ENCODE results near the gene SLC29A3.
A peak's percentile ranks its signal among the peaks of the same experiment; 100 is the strongest.

Gene SLC29A3

GRCh38 chr10:71368176-71368575 is 49.1 kb downstream of the SLC29A3 start:
- no peak for DNase-seq (ENCODE audit: low read depth in 2 of 3, low spot score in 1 of 3)

GRCh38 chr10:71368643-71369042 is 49.6 kb downstream of the SLC29A3 start:
- DNase-seq (ENCODE audit: low read depth in 2 of 3, low spot score in 1 of 3) = no peak

GRCh38 chr10:71369602-71370001 is 50.5 kb downstream of the SLC29A3 start:
- DNase-seq (ENCODE audit: low read depth in 2 of 3, low spot score in 1 of 3) = no peak

- no peak for DNase-seq (ENCODE audit: low read depth in 2 of 3, low spot score in 1 of 3)
Measured at GRCh38 chr10:71370031-71370430, 51.0 kb downstream of the SLC29A3 start.

GRCh38 chr10:71371750-71372166 is 52.7 kb downstream of the SLC29A3 start:
- no peak for DNase-seq (ENCODE audit: low read depth in 2 of 3, low spot score in 1 of 3)

- no peak for DNase-seq (ENCODE audit: low read depth in 2 of 3, low spot score in 1 of 3)
Measured at GRCh38 chr10:71372882-71373495, 53.9 kb downstream of the SLC29A3 start.

GRCh38 chr10:71374481-71375233 is 55.6 kb downstream of the SLC29A3 start:
- no peak for DNase-seq (ENCODE audit: low read depth in 2 of 3, low spot score in 1 of 3)

- DNase-seq (ENCODE audit: low read depth in 2 of 3, low spot score in 1 of 3) = no peak
Measured at GRCh38 chr10:71375952-71376351, 56.9 kb downstream of the SLC29A3 start.

GRCh38 chr10:71378336-71379117 is 59.5 kb downstream of the SLC29A3 start:
- no peak for DNase-seq (ENCODE audit: low read depth in 2 of 3, low spot score in 1 of 3)

- DNase-seq (ENCODE audit: low read depth in 2 of 3, low spot score in 1 of 3) = no peak
Measured at GRCh38 chr10:71379118-71379766, 60.2 kb downstream of the SLC29A3 start.

- no peak for DNase-seq (ENCODE audit: low read depth in 2 of 3, low spot score in 1 of 3)
Measured at GRCh38 chr10:71380841-71381240, 61.8 kb downstream of the SLC29A3 start.

GRCh38 chr10:71381611-71382010 is 62.6 kb downstream of the SLC29A3 start:
- no peak for DNase-seq (ENCODE audit: low read depth in 2 of 3, low spot score in 1 of 3)

- no peak for DNase-seq (ENCODE audit: low read depth in 2 of 3, low spot score in 1 of 3)
Measured at GRCh38 chr10:71382028-71382427, 63.0 kb downstream of the SLC29A3 start.

GRCh38 chr10:71382757-71383156 is 63.7 kb downstream of the SLC29A3 start:
- DNase-seq (ENCODE audit: low read depth in 2 of 3, low spot score in 1 of 3) = no peak

GRCh38 chr10:71383972-71384687 is 65.1 kb downstream of the SLC29A3 start:
- DNase-seq (ENCODE audit: low read depth in 2 of 3, low spot score in 1 of 3) = peak; percentile 51 to 77 (median 55)

GRCh38 chr10:71388171-71388570 is 69.1 kb downstream of the SLC29A3 start:
- DNase-seq (ENCODE audit: low read depth in 2 of 3, low spot score in 1 of 3) = no peak

- DNase-seq (ENCODE audit: low read depth in 2 of 3, low spot score in 1 of 3) = no peak
Measured at GRCh38 chr10:71388583-71389310, 69.7 kb downstream of the SLC29A3 start.

GRCh38 chr10:71389768-71390460 is 70.9 kb downstream of the SLC29A3 start:
- DNase-seq (ENCODE audit: low read depth in 2 of 3, low spot score in 1 of 3) = no peak

- no peak for DNase-seq (ENCODE audit: low read depth in 2 of 3, low spot score in 1 of 3)
Measured at GRCh38 chr10:71390461-71390835, 71.4 kb downstream of the SLC29A3 start.
